ENCODE measurements around the gene PSMB10.

The PSMB10 gene

DNA sequence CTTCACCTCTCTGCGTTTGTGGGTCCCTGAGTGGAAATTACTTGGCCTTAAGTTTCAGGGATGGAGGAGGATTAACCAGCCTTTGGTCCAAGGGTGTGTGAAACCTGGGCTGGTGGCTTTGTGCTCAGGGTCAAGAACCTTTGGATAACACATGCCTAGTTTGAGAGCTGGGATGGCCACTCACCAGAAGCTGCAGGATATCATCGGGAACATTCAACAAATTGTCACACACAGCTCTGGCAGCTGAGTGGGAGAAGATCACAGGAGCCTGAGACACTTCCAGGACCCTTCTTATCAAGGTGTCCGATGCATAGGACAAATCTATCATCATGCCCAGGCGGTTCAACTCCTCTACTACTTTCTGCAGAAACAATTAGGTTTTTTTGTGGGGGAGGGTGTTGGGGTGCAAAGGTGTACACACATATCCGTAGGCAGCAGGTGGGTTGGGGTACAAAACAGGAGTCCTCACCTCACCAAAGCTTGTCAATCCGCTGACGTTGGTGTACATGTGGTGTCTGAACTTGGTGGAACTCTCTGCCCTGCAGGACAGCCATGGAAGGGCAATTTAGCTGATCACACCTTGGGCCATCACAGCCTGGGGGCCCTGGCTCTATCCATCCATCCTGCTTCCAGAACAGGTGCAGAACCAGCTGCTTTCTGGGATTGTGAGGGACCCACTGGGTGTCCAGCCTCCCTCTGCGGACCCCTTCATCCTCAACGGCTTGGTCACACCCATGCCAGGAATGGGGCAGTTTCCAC lies 41.0 kb upstream of the PSMB10 start:
- H3K4me1 ChIP-seq (ENCODE audit: control insufficient read depth in 2 of 2, insufficient read depth in 1 of 2, low read depth in 1 of 2, low read length in 2 of 2) = no peaks in the 10 kb centered on the region
- H3K9me3 ChIP-seq (replicated peaks in 1 of 2; ENCODE audit: control insufficient read depth in 2 of 2, insufficient read depth in 1 of 2, low read depth in 1 of 2, low read length in 2 of 2) = peaks cover 0 to 2% of the 10 kb centered on the region in 2 donors
- no peaks in the 10 kb centered on the region for H3K79me1 ChIP-seq (ENCODE audit: low read depth, low read length)
- no peak for DNase-seq (ENCODE audit: low spot score)
- no peak overlapping the region for H3K9ac ChIP-seq (ENCODE audit: low read depth, low read length, poor library complexity)
- H3K4me3 ChIP-seq (ENCODE audit: low read length in 2 of 2) = no peak overlapping the region
- H3K27ac ChIP-seq (replicated peaks; ENCODE audit: low read length) = no peak overlapping the region
- no peak overlapping the region for H3K4ac ChIP-seq (ENCODE audit: low read length)
- no peak overlapping the region for H2BK15ac ChIP-seq (ENCODE audit: low read length)
- no peak overlapping the region for H2AFZ ChIP-seq (ENCODE audit: low read length)
- peaks cover 0 to 9% (median 0%) of the 10 kb centered on the region in 3 experiments for H3K27me3 ChIP-seq (ENCODE audit: control insufficient read depth in 3 of 3, insufficient read depth in 3 of 3, low read depth in 1 of 3, low read length in 3 of 3)
- no CpG with 5 or more reads among the region's 9 CpGs for WGBS, 2 donors (ENCODE audit: extremely low coverage in 2 of 2, insufficient read length in 2 of 2, insufficient replicate concordance in 1 of 2)
- no peak overlapping the region for H4K8ac ChIP-seq (ENCODE audit: low read depth, low read length)
- H4K91ac ChIP-seq (ENCODE audit: low read depth, low read length, poor library complexity) = no peak overlapping the region
- no peak overlapping the region for H2BK120ac ChIP-seq (ENCODE audit: low read depth, low read length)
- no peaks in the 10 kb centered on the region for H3K36me3 ChIP-seq (replicated peaks in 1 of 2; ENCODE audit: control insufficient read depth in 2 of 2, insufficient read depth in 2 of 2, low read length in 2 of 2)
- no peak overlapping the region for H2BK5ac ChIP-seq (ENCODE audit: low read length)
- no peak overlapping the region for H2AK5ac ChIP-seq (ENCODE audit: low read depth, low read length)
- H3K4me2 ChIP-seq (ENCODE audit: insufficient read depth, low read length, poor library complexity, severe bottlenecking) = no peak overlapping the region
- H3K18ac ChIP-seq (ENCODE audit: low read length) = peak overlapping the region; percentile 39
- H3K23ac ChIP-seq (ENCODE audit: low read depth, low read length, poor library complexity) = peak overlapping the region; percentile 10
- no peak overlapping the region for H2BK12ac ChIP-seq (ENCODE audit: low read length)
- H3K14ac ChIP-seq (ENCODE audit: low read length) = no peak overlapping the region

DNA sequence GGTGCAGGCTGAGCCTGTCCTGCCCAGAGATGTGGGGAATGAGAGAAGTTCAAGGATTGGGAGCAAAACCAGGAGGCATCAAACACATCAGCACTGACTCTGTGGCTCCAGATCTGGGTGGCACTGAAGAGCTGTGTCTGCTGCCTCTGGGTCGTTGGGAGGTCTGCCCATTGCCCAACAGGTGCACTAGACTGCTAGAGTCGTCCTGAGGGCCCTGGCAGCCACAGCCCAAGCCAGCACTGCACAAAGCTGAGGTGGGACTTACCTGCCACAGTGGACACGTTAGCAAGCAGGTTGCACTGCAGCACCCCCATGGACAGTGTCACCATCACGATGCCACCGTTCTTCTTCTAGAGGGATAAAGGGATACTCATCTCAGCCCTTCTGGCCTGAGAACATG lies 40.4 kb upstream of the PSMB10 start:
- H2BK15ac ChIP-seq (ENCODE audit: low read length) = peak overlapping the region; percentile 2
- no peak overlapping the region for H3K9ac ChIP-seq (ENCODE audit: low read depth, low read length, poor library complexity)
- no peaks in the 10 kb centered on the region for H3K4me1 ChIP-seq (ENCODE audit: control insufficient read depth in 2 of 2, insufficient read depth in 1 of 2, low read depth in 1 of 2, low read length in 2 of 2)
- H3K14ac ChIP-seq (ENCODE audit: low read length) = no peak overlapping the region
- peak overlapping the region; percentile 1 for H2AK5ac ChIP-seq (ENCODE audit: low read depth, low read length)
- H2BK12ac ChIP-seq (ENCODE audit: low read length) = no peak overlapping the region
- no peak for DNase-seq (ENCODE audit: low spot score)
- H3K79me1 ChIP-seq (ENCODE audit: low read depth, low read length) = no peaks in the 10 kb centered on the region
- no peak overlapping the region for H3K4ac ChIP-seq (ENCODE audit: low read length)
- H3K18ac ChIP-seq (ENCODE audit: low read length) = peak overlapping the region; percentile 59
- peaks cover 0 to 2% of the 10 kb centered on the region in 2 donors for H3K9me3 ChIP-seq (replicated peaks in 1 of 2; ENCODE audit: control insufficient read depth in 2 of 2, insufficient read depth in 1 of 2, low read depth in 1 of 2, low read length in 2 of 2)
- H3K36me3 ChIP-seq (replicated peaks in 1 of 2; ENCODE audit: control insufficient read depth in 2 of 2, insufficient read depth in 2 of 2, low read length in 2 of 2) = no peaks in the 10 kb centered on the region
- peaks cover 0 to 9% (median 0%) of the 10 kb centered on the region in 3 experiments for H3K27me3 ChIP-seq (ENCODE audit: control insufficient read depth in 3 of 3, insufficient read depth in 3 of 3, low read depth in 1 of 3, low read length in 3 of 3)
- no CpG with 5 or more reads among the region's 5 CpGs for WGBS, 2 donors (ENCODE audit: extremely low coverage in 2 of 2, insufficient read length in 2 of 2, insufficient replicate concordance in 1 of 2)
- peak overlapping the region; percentile 10 for H3K23ac ChIP-seq (ENCODE audit: low read depth, low read length, poor library complexity)
- H2BK5ac ChIP-seq (ENCODE audit: low read length) = no peak overlapping the region
- no peak overlapping the region for H3K4me2 ChIP-seq (ENCODE audit: insufficient read depth, low read length, poor library complexity, severe bottlenecking)
- no peak overlapping the region for H4K91ac ChIP-seq (ENCODE audit: low read depth, low read length, poor library complexity)
- no peak overlapping the region for H4K8ac ChIP-seq (ENCODE audit: low read depth, low read length)
- no peak overlapping the region for H3K27ac ChIP-seq (replicated peaks; ENCODE audit: low read length)
- no peak overlapping the region for H3K4me3 ChIP-seq (ENCODE audit: low read length in 2 of 2)
- H2BK120ac ChIP-seq (ENCODE audit: low read depth, low read length) = no peak overlapping the region
- H2AFZ ChIP-seq (ENCODE audit: low read length) = no peak overlapping the region

DNA sequence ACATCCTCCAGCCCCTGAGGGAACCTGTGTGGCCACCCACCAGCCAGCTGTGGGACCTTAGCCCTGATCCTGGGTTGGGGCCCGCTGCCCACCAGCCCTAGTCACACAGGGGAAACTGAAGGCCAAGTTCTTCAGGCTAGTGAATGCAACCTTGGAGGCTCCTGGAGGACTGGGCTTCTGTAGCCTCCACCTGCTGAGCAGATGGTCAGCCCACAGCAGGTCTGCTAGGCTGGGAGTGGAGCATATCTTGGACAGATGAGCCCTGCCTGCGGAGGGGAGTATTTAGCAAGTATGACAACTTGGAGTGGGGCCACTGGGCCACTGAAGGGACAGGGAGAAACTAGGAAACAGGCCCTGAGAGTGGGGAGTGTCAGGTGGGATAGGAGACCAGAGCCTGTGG lies 39.6 kb upstream of the PSMB10 start:
- Histone ChIP-seq H3K18ac (ENCODE audit: low read length) (peak overlapping the region; percentile 27), H2BK120ac (ENCODE audit: low read depth, low read length) (no peak overlapping the region), H3K9me3 (replicated peaks in 1 of 2; ENCODE audit: control insufficient read depth in 2 of 2, insufficient read depth in 1 of 2, low read depth in 1 of 2, low read length in 2 of 2) (peaks cover 0 to 2% of the 10 kb centered on the region in 2 donors), H4K8ac (ENCODE audit: low read depth, low read length) (no peak overlapping the region), H4K91ac (ENCODE audit: low read depth, low read length, poor library complexity) (no peak overlapping the region), H3K14ac (ENCODE audit: low read length) (no peak overlapping the region), H2AK5ac (ENCODE audit: low read depth, low read length) (no peak overlapping the region), H3K27me3 (ENCODE audit: control insufficient read depth in 3 of 3, insufficient read depth in 3 of 3, low read depth in 1 of 3, low read length in 3 of 3) (peaks cover 0 to 9% (median 0%) of the 10 kb centered on the region in 3 experiments), H3K23ac (ENCODE audit: low read depth, low read length, poor library complexity) (no peak overlapping the region), H3K27ac (replicated peaks; ENCODE audit: low read length) (no peak overlapping the region), H3K36me3 (replicated peaks in 1 of 2; ENCODE audit: control insufficient read depth in 2 of 2, insufficient read depth in 2 of 2, low read length in 2 of 2) (no peaks in the 10 kb centered on the region), H3K4me3 (ENCODE audit: low read length in 2 of 2) (no peak overlapping the region), H2BK15ac (ENCODE audit: low read length) (peak overlapping the region; percentile 15), H2BK5ac (ENCODE audit: low read length) (no peak overlapping the region), H2AFZ (ENCODE audit: low read length) (no peak overlapping the region), H3K4me1 (ENCODE audit: control insufficient read depth in 2 of 2, insufficient read depth in 1 of 2, low read depth in 1 of 2, low read length in 2 of 2) (no peaks in the 10 kb centered on the region), H2BK12ac (ENCODE audit: low read length) (no peak overlapping the region), H3K4me2 (ENCODE audit: insufficient read depth, low read length, poor library complexity, severe bottlenecking) (no peak overlapping the region), H3K79me1 (ENCODE audit: low read depth, low read length) (no peaks in the 10 kb centered on the region), H3K4ac (ENCODE audit: low read length) (no peak overlapping the region), H3K9ac (ENCODE audit: low read depth, low read length, poor library complexity) (no peak overlapping the region)
- no peak for DNase-seq (ENCODE audit: low spot score)
- WGBS, 2 donors (ENCODE audit: extremely low coverage in 2 of 2, insufficient read length in 2 of 2, insufficient replicate concordance in 1 of 2) = no CpG with 5 or more reads among the region's 2 CpGs

DNA sequence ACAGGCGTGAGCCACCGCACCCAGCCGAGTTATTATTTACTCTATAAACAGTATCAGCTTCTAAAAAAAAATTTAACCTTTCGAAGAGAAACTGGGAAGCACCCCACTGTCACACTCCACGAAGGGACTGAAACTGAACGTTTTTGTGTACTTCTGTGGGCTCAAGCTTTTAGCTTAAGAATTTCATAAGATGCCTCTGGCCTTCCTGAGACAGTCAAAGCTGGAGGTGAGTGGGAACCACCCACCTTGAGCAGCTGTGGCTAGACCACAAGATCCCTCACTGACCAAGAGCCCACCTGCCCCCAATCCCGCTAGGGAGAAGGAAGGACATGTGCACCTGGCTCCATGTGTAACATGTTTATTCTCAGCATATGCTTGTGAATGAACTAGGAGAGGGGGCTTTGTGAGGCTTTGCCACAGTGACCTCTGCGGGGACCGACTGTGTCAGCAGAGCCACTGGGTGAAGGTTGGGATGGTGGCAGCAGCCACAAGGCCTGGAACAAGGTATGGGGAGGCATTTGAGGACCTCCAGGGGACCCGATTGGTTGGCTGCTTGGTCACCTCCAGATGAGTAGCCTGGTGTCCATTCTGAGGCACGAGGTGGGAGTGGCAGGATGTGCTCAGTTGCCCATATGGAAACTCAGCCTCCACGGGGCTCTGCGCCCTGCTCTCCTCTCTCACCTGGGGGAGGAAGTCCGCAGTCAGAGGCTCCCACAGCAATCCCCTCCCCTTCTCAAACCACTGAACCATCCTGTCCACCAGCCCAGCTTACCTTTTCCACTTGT lies 38.9 kb upstream of the PSMB10 start:
- H3K9me3 ChIP-seq (replicated peaks in 1 of 2; ENCODE audit: control insufficient read depth in 2 of 2, insufficient read depth in 1 of 2, low read depth in 1 of 2, low read length in 2 of 2) = peaks cover 0 to 2% of the 10 kb centered on the region in 2 donors
- H3K18ac ChIP-seq (ENCODE audit: low read length) = no peak overlapping the region
- H3K27me3 ChIP-seq (ENCODE audit: control insufficient read depth in 3 of 3, insufficient read depth in 3 of 3, low read depth in 1 of 3, low read length in 3 of 3) = peaks cover 0 to 9% (median 0%) of the 10 kb centered on the region in 3 experiments
- no peak overlapping the region for H3K4me3 ChIP-seq (ENCODE audit: low read length in 2 of 2)
- H2AFZ ChIP-seq (ENCODE audit: low read length) = no peak overlapping the region
- H2BK12ac ChIP-seq (ENCODE audit: low read length) = no peak overlapping the region
- no peak overlapping the region for H3K9ac ChIP-seq (ENCODE audit: low read depth, low read length, poor library complexity)
- no peak overlapping the region for H4K8ac ChIP-seq (ENCODE audit: low read depth, low read length)
- H3K23ac ChIP-seq (ENCODE audit: low read depth, low read length, poor library complexity) = no peak overlapping the region
- H3K79me1 ChIP-seq (ENCODE audit: low read depth, low read length) = no peaks in the 10 kb centered on the region
- no peak for DNase-seq (ENCODE audit: low spot score)
- WGBS, 2 donors (ENCODE audit: extremely low coverage in 2 of 2, insufficient read length in 2 of 2, insufficient replicate concordance in 1 of 2) = no CpG with 5 or more reads among the region's 14 CpGs
- H3K36me3 ChIP-seq (replicated peaks in 1 of 2; ENCODE audit: control insufficient read depth in 2 of 2, insufficient read depth in 2 of 2, low read length in 2 of 2) = no peaks in the 10 kb centered on the region
- H3K4me1 ChIP-seq (ENCODE audit: control insufficient read depth in 2 of 2, insufficient read depth in 1 of 2, low read depth in 1 of 2, low read length in 2 of 2) = no peaks in the 10 kb centered on the region
- H4K91ac ChIP-seq (ENCODE audit: low read depth, low read length, poor library complexity) = no peak overlapping the region
- H2AK5ac ChIP-seq (ENCODE audit: low read depth, low read length) = no peak overlapping the region
- no peak overlapping the region for H2BK120ac ChIP-seq (ENCODE audit: low read depth, low read length)
- H3K4me2 ChIP-seq (ENCODE audit: insufficient read depth, low read length, poor library complexity, severe bottlenecking) = no peak overlapping the region
- H2BK15ac ChIP-seq (ENCODE audit: low read length) = no peak overlapping the region
- no peak overlapping the region for H3K14ac ChIP-seq (ENCODE audit: low read length)
- no peak overlapping the region for H3K4ac ChIP-seq (ENCODE audit: low read length)
- H3K27ac ChIP-seq (replicated peaks; ENCODE audit: low read length) = no peak overlapping the region
- H2BK5ac ChIP-seq (ENCODE audit: low read length) = no peak overlapping the region

Measured in neuronal stem cell (in vitro differentiated cells).